ENCODE measurements around the gene CCDC127.

GRCh38 chr5:164244-164643 lies 53.7 kb downstream of the CCDC127 start:
- TF ChIP-seq POLR2A (IDR thresholded peaks at IDR 0.05) (no peak), CTCF (IDR thresholded peaks at IDR 0.05) (no peak)
